SJSA1 (cell line): ENCODE results near the gene RPS29. TPM values are rescaled to one million over a fixed set of nuclear protein-coding genes. Genes with fewer than 3 reads are reported as not detected.

Experiments
- DNase-seq, 2 experiments: peaks; one replicate each; pipeline ENCODE4 v3.0.0-alpha.2; 2015 to 2020; ENCODE audit warnings: low spot score in 2 of 2, low read depth in 1 of 2
- H3K27ac ChIP-seq: fragments of 250-450 bp; sonication (Bioruptor Pico); 2 replicates; pipeline ENCODE4 v1.5.1; 2020; ENCODE audit warnings: mild to moderate bottlenecking, moderate library complexity
- H3K27me3 ChIP-seq: fragments of 250-450 bp; sonication (Bioruptor Pico); replicated peaks from 2 replicates; pipeline ENCODE4 v1.5.1; 2020; ENCODE audit warnings: mild to moderate bottlenecking, moderate library complexity
- H3K36me3 ChIP-seq: fragments of 250-450 bp; sonication (Bioruptor Pico); 2 replicates; pipeline ENCODE4 v1.5.1; 2020; ENCODE audit warnings: mild to moderate bottlenecking
- H3K4me1 ChIP-seq: fragments of 250-450 bp; sonication (Bioruptor Pico); replicated peaks from 2 replicates; pipeline ENCODE4 v1.6.1; 2021; ENCODE audit warnings: mild to moderate bottlenecking
- H3K4me3 ChIP-seq: fragments of 250-450 bp; sonication (Bioruptor Pico); 2 replicates; pipeline ENCODE4 v1.5.1; 2020; ENCODE audit warnings: mild to moderate bottlenecking
- H3K9me3 ChIP-seq: fragments of 250-450 bp; sonication (Bioruptor Pico); replicated peaks from 2 replicates; pipeline ENCODE4 v1.5.1; 2020; ENCODE audit warnings: mild to moderate bottlenecking
- total RNA-seq: library from RNA; depleted of rRNA; stranded (reverse); fragments of >200 nt; shearing (Covaris generic); gene quantifications from 2 replicates; pipeline ENCODE4 v1.2.3, GENCODE V29; 2014

The RPS29 gene
- total RNA-seq, 1 experiment from 2014 or later: 3,165 TPM

DNA sequence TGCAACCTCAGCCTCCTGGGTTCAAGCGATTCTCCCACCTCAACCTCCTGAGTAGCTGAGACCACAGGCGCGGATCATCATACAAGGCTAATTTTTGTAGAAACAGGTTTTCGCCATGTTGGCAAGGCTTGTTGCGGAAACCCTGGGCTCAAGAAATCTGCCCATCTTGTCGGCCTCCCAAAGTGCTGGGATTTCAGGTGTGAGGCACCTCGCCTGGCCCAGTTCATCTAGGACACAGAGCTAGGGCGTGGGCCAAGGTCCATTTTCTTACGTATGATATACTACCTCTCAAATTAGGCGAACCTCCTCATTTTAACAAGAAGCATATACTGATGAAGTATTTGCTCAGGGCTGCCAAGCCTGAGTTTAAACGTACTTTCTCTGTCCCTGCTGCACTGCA is 2.1 kb downstream of the RPS29 start:
- no peaks in the 10 kb centered on the region; the same call in 1 of the 2 replicates for H3K9me3 ChIP-seq
- H3K4me1 ChIP-seq: peaks cover 9% of the 10 kb centered on the region
- H3K27me3 ChIP-seq: no peaks in the 10 kb centered on the region
- H3K4me3 ChIP-seq: no peak overlapping the region
- no peak overlapping the region for H3K27ac ChIP-seq
- peaks cover 49% of the 10 kb centered on the region for H3K36me3 ChIP-seq
- DNase-seq: no peak

GRCh38 chr14:49583629-49584028 is 2.6 kb downstream of the RPS29 start:
- Histone ChIP-seq H3K36me3 (peaks cover 49% of the 10 kb centered on the region), H3K4me1 (peaks cover 9% of the 10 kb centered on the region), H3K27ac (no peak overlapping the region), H3K4me3 (no peak overlapping the region), H3K27me3 (no peaks in the 10 kb centered on the region), H3K9me3 (no peaks in the 10 kb centered on the region; the same call in 1 of the 2 replicates)
- no peak for DNase-seq

GRCh38 chr14:49582113-49582977 is 3.8 kb downstream of the RPS29 start:
- H3K9me3 ChIP-seq: no peaks in the 10 kb centered on the region; the same call in 1 of the 2 replicates
- H3K36me3 ChIP-seq: peaks cover 54% of the 10 kb centered on the region
- no peaks in the 10 kb centered on the region for H3K27me3 ChIP-seq
- no peak overlapping the region for H3K4me3 ChIP-seq
- H3K4me1 ChIP-seq: peaks cover 9% of the 10 kb centered on the region
- DNase-seq: no peak
- no peak overlapping the region for H3K27ac ChIP-seq

DNA sequence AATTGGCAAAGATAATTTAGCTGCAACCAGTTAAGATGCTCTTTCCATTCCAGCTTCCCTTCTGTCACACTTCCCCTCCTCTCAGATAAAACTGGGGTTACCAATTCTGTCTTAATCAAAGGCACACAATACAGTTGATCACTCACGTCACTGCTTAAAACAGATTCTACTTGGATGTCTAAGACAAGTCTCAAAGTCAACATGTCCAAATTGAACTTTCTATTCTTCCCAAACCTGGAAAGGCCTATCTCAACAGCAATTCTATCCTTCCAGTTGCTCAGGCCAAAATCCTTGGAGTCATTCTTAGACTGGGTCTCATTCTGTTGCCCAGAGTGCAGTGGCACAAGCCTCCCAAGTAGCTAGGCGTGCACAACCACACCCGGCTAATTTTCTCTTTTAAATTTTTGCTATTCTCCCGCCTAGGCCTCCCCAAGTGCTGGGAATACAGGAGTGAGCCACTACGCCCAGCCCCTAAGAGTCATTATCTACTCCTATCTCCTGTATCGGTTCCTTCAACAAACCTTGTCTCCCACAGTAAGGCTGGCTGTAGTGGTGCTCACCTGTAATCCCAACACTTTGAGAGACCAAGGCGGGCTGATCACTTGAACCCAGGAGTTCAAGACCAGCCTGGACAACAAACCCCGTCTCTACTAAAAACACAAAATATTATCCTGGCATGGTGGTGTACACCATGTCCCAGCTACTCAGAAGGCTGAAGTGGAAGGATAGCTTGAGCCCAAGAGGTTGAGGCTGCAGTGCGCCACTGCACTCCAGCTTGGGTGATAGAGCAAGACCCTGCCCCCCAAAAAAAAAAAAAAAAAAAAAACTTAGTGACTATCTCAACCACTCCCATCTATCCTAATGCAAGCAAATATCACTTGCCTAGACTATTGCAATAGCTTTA is 4.7 kb downstream of the RPS29 start:
- DNase-seq: no peak
- Histone ChIP-seq H3K36me3 (peaks cover 61% of the 10 kb centered on the region), H3K9me3 (no peaks in the 10 kb centered on the region; the same call in 1 of the 2 replicates), H3K27ac (no peak overlapping the region), H3K4me1 (peaks cover 9% of the 10 kb centered on the region), H3K27me3 (no peaks in the 10 kb centered on the region), H3K4me3 (no peak overlapping the region)

GRCh38 chr14:49579841-49580240 is 6.3 kb downstream of the RPS29 start:
- no peak overlapping the region for H3K4me3 ChIP-seq
- no peak for DNase-seq
- H3K27ac ChIP-seq: no peak overlapping the region
- peaks cover 9% of the 10 kb centered on the region for H3K4me1 ChIP-seq
- no peaks in the 10 kb centered on the region for H3K27me3 ChIP-seq
- H3K9me3 ChIP-seq: no peaks in the 10 kb centered on the region; the same call in 1 of the 2 replicates
- peaks cover 51% of the 10 kb centered on the region for H3K36me3 ChIP-seq

DNA sequence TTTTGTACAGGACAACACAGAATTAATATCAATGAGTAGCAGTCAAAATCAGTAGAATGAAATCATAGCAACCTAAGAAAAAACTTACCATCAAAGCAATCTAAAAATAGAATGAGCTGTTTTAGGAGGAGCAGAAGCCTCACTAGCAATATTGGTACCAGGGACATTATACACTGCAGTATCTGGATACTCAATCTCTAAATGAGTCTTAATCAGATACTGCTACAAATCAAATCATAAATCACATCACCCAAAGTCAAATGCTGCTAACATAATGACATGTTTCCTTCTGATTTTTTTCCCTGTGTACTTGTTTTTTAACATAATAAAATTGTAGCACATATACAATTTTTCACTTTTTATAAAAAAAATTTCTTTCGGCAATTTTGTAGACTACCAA is 8.0 kb downstream of the RPS29 start:
- Histone ChIP-seq H3K9me3 (no peaks in the 10 kb centered on the region; the same call in 1 of the 2 replicates), H3K4me3 (no peak overlapping the region), H3K36me3 (peaks cover 41% of the 10 kb centered on the region), H3K4me1 (no peaks in the 10 kb centered on the region), H3K27ac (no peak overlapping the region), H3K27me3 (no peaks in the 10 kb centered on the region)
- no peak for DNase-seq

DNA sequence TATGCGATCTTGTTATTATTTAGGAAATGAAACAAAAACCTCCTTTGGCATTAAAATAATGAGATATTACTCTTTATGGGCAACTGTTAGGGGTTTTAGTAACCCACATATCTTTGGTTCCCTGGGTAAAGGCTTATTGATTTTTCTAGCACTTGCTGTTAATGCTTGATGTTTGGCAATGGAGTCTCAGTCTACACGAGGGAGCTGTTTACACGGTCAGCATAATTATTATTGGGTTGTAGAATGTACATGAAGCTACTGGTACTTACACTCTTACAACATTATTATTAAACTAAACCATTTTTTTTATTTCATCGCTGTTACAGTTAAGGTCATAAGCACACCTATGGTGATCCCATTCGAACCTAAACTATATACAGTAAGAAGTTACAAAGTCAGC is 12.1 kb downstream of the RPS29 start:
- Histone ChIP-seq H3K27ac (no peak overlapping the region), H3K9me3 (no peaks in the 10 kb centered on the region), H3K36me3 (peaks cover 22% of the 10 kb centered on the region), H3K4me3 (no peak overlapping the region), H3K27me3 (no peaks in the 10 kb centered on the region), H3K4me1 (no peaks in the 10 kb centered on the region)
- no peak for DNase-seq

- no peak overlapping the region for H3K4me3 ChIP-seq
- no peak overlapping the region for H3K27ac ChIP-seq
- no peaks in the 10 kb centered on the region for H3K9me3 ChIP-seq
- no peak for DNase-seq
- no peaks in the 10 kb centered on the region for H3K4me1 ChIP-seq
- no peaks in the 10 kb centered on the region for H3K27me3 ChIP-seq
- H3K36me3 ChIP-seq: peaks cover 4% of the 10 kb centered on the region; the same call in 1 of the 2 replicates
Observed at GRCh38 chr14:49569281-49569680, 16.9 kb downstream of the RPS29 start.

DNA sequence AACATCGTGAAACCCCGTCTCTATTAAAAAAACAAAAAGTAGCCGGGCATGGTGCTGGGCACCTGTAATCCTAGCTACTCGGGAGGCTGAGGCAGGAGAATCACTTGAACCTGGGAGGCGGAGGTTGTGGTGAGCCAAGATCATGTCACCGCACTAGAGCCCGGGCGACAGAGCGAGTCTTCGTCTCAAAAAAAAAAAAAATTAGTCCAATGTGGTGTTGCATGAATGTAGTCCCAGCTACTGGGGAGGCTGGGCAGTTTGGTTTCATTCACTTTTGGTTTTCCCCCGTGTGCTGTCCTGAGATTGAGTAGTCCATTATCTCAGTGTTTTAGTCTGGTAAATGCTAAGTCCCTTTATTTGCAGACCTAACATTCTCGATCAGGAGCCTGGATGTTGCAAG is 19.5 kb downstream of the RPS29 start:
- no peaks in the 10 kb centered on the region for H3K4me1 ChIP-seq
- H3K4me3 ChIP-seq: no peak overlapping the region
- no peak overlapping the region for H3K27ac ChIP-seq
- H3K9me3 ChIP-seq: no peaks in the 10 kb centered on the region
- no peaks in the 10 kb centered on the region for H3K27me3 ChIP-seq
- H3K36me3 ChIP-seq: no peaks in the 10 kb centered on the region
- DNase-seq: no peak

DNA sequence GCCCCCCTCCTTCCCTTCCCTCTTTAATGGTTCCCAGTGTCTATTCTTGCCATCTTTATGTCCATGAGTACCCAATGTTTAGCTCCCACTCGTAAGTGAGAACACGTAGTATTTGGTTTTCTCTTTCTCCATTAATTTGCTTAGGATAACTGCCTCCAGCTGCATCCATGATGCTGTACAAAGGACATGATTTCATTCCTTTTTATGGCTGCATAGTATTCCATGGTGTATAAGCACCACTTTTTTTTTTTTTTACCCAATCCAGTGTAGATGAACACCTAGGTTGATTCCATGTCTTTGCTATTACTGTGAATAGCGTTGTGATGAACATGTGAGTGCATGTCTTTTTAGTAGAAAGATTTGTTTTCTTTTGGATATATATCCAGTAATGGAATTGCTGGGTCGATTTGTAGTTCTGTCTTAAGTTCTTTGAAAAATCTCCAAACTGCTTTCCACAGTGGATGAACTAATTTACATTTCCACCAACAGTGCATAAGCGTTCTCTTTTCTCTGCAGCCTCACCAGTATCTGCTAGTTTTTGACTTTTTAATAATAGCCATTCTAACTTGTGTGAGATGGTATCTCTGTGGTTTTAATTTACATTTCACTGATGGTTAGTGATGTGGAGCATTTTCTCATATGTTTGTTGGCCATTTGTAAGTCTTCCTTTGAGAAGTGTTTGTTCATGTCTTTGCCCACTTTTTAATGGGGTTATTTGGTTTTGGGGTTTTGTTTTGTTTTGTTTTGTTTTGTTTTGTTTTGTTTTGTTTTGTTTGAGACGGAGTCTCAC is 26.0 kb downstream of the RPS29 start:
- H3K27me3 ChIP-seq: no peaks in the 10 kb centered on the region
- H3K27ac ChIP-seq: no peak overlapping the region
- H3K4me3 ChIP-seq: no peak overlapping the region
- DNase-seq: no peak
- no peaks in the 10 kb centered on the region for H3K9me3 ChIP-seq
- H3K36me3 ChIP-seq: no peaks in the 10 kb centered on the region
- no peaks in the 10 kb centered on the region for H3K4me1 ChIP-seq

- H3K4me3 ChIP-seq: no peak overlapping the region
- H3K9me3 ChIP-seq: no peaks in the 10 kb centered on the region
- no peaks in the 10 kb centered on the region for H3K36me3 ChIP-seq
- H3K27me3 ChIP-seq: no peaks in the 10 kb centered on the region
- DNase-seq: no peak
- no peak overlapping the region for H3K27ac ChIP-seq
- H3K4me1 ChIP-seq: no peaks in the 10 kb centered on the region
Observed at GRCh38 chr14:49553892-49554291, 32.3 kb downstream of the RPS29 start.

GRCh38 chr14:49553106-49553505 is 33.1 kb downstream of the RPS29 start:
- no peaks in the 10 kb centered on the region for H3K9me3 ChIP-seq
- H3K4me1 ChIP-seq: no peaks in the 10 kb centered on the region
- H3K27ac ChIP-seq: no peak overlapping the region
- H3K4me3 ChIP-seq: no peak overlapping the region
- DNase-seq: no peak
- H3K36me3 ChIP-seq: no peaks in the 10 kb centered on the region
- H3K27me3 ChIP-seq: no peaks in the 10 kb centered on the region

GRCh38 chr14:49551569-49551968 is 34.6 kb downstream of the RPS29 start:
- Histone ChIP-seq H3K4me1 (no peaks in the 10 kb centered on the region), H3K4me3 (no peak overlapping the region), H3K27ac (no peak overlapping the region), H3K36me3 (no peaks in the 10 kb centered on the region), H3K9me3 (no peaks in the 10 kb centered on the region), H3K27me3 (no peaks in the 10 kb centered on the region)
- no peak for DNase-seq
